Neural progenitor cell (in vitro differentiated cells): ENCODE data around the gene TSACC.

Experiments
- CTCF ChIP-seq: fragments of 200-600 bp; sonication (generic); IDR thresholded peaks from 2 replicates; pipeline ENCODE4 v1.5.1; 2017; ENCODE audit warnings: antibody characterized with exemption, mild to moderate bottlenecking
- EZH2 ChIP-seq: fragments of 200-600 bp; sonication (generic); IDR thresholded peaks from 2 replicates; pipeline ENCODE4 v1.6.1; 2017; ENCODE audit warnings: antibody characterized with exemption, mild to moderate bottlenecking, moderate library complexity

- TF ChIP-seq EZH2: no peak
- no peak for TF ChIP-seq CTCF
Measured at GRCh38 chr1:156384658-156385057, 46.3 kb downstream of the TSACC start.
